ENCODE measurements around the gene CTR9.

The CTR9 gene

DNA sequence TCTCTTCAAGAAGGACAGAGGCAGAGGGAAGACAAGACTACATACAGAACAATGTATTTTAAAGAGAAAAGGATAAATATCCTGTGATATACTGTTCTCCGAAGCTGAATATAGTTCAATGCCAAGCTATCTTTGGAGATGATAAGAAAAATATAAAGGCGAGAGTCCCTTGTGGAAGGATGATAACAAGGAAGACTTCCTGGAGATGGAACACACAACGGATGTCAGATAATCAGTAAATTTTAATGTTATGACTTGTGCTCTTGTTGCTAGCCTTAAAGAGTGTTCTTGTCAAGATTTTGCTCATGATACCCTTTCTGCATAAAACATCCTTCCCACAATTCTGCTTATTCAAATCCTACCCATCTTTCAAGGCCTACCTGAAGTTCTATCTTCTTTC, 6.8 kb upstream of the CTR9 start:
- Mint-ChIP-seq H3K27me3 (ENCODE audit: low read depth, poor library complexity) (peaks cover 7% of the 10 kb centered on the region), H3K4me1 (peaks cover 18% of the 10 kb centered on the region), H3K9me3 (no peaks in the 10 kb centered on the region), H3K36me3 (ENCODE audit: low read depth) (no peaks in the 10 kb centered on the region), H3K27ac (peak overlapping the region; percentile 24), H3K4me3 (no peak overlapping the region)
- no peak for DNase-seq
- TF ChIP-seq, protein P1, sequence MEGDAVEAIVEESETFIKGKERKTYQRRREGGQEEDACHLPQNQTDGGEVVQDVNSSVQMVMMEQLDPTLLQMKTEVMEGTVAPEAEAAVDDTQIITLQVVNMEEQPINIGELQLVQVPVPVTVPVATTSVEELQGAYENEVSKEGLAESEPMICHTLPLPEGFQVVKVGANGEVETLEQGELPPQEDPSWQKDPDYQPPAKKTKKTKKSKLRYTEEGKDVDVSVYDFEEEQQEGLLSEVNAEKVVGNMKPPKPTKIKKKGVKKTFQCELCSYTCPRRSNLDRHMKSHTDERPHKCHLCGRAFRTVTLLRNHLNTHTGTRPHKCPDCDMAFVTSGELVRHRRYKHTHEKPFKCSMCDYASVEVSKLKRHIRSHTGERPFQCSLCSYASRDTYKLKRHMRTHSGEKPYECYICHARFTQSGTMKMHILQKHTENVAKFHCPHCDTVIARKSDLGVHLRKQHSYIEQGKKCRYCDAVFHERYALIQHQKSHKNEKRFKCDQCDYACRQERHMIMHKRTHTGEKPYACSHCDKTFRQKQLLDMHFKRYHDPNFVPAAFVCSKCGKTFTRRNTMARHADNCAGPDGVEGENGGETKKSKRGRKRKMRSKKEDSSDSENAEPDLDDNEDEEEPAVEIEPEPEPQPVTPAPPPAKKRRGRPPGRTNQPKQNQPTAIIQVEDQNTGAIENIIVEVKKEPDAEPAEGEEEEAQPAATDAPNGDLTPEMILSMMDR (IDR thresholded peaks at IDR 0.05): no peak

DNA sequence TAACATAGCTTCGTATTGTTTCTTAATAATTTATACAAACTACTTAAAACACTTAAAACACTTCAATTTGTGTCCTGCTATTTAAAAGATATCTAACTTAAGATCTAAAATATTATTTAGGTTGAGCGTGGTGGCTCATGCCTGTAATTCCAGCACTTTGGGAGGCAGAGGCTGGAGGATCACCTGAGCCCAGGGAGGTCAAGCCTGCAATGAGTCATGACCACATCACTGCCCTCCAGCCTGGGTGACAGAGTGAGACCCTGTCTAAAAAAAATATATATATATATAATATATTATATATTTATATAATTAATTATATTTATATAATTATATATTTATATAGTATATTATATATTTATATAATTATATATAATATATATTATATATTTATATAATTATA, 4.2 kb upstream of the CTR9 start:
- no peak overlapping the region for H3K27ac Mint-ChIP-seq
- no peaks in the 10 kb centered on the region for H3K9me3 Mint-ChIP-seq
- H3K4me3 Mint-ChIP-seq: no peak overlapping the region
- no peaks in the 10 kb centered on the region for H3K36me3 Mint-ChIP-seq (ENCODE audit: low read depth)
- H3K4me1 Mint-ChIP-seq: peaks cover 22% of the 10 kb centered on the region
- DNase-seq: no peak
- TF ChIP-seq, protein P1 (IDR thresholded peaks at IDR 0.05): no peak
- peaks cover 8% of the 10 kb centered on the region for H3K27me3 Mint-ChIP-seq (ENCODE audit: low read depth, poor library complexity)

DNA sequence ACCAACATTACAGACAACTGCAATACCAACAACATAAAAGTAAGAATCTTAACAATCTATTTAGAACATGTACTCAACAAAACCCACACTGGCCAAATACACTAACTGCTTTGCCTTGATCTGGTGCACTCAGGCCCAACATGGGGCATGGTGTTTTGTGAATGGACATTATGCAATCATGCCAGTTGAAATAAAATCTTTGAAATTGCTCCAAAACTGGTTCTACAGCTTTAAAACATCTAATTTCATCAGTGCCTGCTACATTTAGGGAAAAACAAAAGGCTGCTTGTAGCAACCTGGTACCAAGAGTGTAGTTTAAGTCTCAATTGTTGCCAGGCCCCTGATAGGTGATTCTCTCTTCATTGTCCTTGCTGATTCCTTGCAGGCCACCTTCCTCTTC, 3.3 kb upstream of the CTR9 start:
- Mint-ChIP-seq H3K36me3 (ENCODE audit: low read depth) (peaks cover 4% of the 10 kb centered on the region), H3K4me1 (peaks cover 25% of the 10 kb centered on the region), H3K9me3 (no peaks in the 10 kb centered on the region), H3K27me3 (ENCODE audit: low read depth, poor library complexity) (peaks cover 8% of the 10 kb centered on the region), H3K4me3 (no peak overlapping the region), H3K27ac (no peak overlapping the region)
- TF ChIP-seq, protein P1 (IDR thresholded peaks at IDR 0.05): no peak
- DNase-seq: no peak

DNA sequence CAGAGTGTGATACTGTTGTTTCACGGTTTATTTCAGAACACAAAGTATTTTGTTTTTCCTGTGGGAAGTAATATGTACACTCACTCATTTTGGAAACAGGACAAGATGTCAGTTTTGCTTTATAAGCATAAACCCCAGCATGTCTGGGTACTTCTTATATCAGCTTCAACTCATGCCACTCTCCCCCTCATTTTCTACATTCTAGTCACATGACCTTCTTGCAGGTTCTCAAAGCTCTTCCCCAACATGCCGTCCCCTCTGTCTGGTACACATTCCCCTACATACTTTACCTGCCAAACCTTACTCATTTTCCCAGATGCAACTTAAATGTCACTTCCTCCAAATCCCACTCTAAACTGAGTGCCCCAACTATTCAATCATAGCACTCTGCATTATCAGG, 1.6 kb upstream of the CTR9 start:
- Mint-ChIP-seq H3K36me3 (ENCODE audit: low read depth) (peaks cover 4% of the 10 kb centered on the region), H3K27me3 (ENCODE audit: low read depth, poor library complexity) (peaks cover 4% of the 10 kb centered on the region), H3K4me3 (peak overlapping the region; percentile 50), H3K4me1 (peaks cover 13% of the 10 kb centered on the region), H3K27ac (no peak overlapping the region), H3K9me3 (no peaks in the 10 kb centered on the region)
- DNase-seq: no peak
- TF ChIP-seq, protein P1 (IDR thresholded peaks at IDR 0.05): no peak

DNA sequence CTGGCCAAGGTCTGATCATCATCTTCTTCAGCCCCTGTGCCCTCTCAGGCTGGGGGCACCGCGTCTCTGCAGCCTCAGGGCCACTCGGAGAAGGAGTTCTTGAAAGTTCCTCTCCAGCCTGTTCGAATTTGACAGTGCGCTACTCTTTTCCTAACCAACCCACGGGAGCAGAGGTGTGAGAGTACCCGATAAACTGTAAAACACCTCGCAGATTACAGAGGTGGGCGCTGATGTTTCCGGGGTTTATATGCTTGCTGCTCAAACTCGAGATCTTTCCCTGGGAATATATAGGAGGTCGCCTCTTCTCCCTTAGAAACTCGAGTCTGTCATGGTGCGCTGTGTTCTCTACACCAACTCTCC, 515 bp downstream of the CTR9 start:
- H3K36me3 Mint-ChIP-seq (ENCODE audit: low read depth): peaks cover 16% of the 10 kb centered on the region
- peaks cover 4% of the 10 kb centered on the region for H3K27me3 Mint-ChIP-seq (ENCODE audit: low read depth, poor library complexity)
- H3K27ac Mint-ChIP-seq: peak overlapping the region; percentile 97
- no peak for DNase-seq
- H3K4me1 Mint-ChIP-seq: peaks cover 13% of the 10 kb centered on the region
- H3K4me3 Mint-ChIP-seq: peak overlapping the region; percentile 97
- no peaks in the 10 kb centered on the region for H3K9me3 Mint-ChIP-seq
- TF ChIP-seq, protein P1 (IDR thresholded peaks at IDR 0.05): no peak

DNA sequence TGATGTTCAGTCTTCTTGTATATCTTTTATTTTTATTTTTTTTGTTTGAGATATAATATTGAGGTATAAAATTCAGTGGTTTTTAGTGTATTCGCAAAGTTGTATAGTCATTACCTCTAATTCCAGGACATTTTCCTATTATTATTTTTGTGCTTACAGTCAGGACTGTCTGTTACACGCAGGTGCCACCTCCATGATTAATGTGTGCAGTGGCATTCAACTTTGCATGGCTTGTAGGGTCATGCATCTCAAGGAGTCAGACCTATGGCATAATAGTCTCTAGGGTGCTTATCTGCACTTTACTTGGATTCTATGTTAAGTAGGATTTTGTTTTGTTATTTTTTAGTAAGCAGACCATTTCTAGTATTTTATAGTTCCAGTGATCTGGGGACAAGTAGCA, 1.0 kb downstream of the CTR9 start:
- peaks cover 13% of the 10 kb centered on the region for H3K4me1 Mint-ChIP-seq
- no peaks in the 10 kb centered on the region for H3K9me3 Mint-ChIP-seq
- peaks cover 4% of the 10 kb centered on the region for H3K27me3 Mint-ChIP-seq (ENCODE audit: low read depth, poor library complexity)
- TF ChIP-seq, protein P1 (IDR thresholded peaks at IDR 0.05): no peak
- peak overlapping the region; percentile 97 for H3K4me3 Mint-ChIP-seq
- DNase-seq: no peak
- peak overlapping the region; percentile 97 for H3K27ac Mint-ChIP-seq
- H3K36me3 Mint-ChIP-seq (ENCODE audit: low read depth): peaks cover 16% of the 10 kb centered on the region

Measured in nephron progenitor cell (in vitro differentiated cells).